IMR-90 (cell line): ENCODE measurements around the gene TCERG1L. TPM values are rescaled to one million over a fixed set of nuclear protein-coding genes. Genes with fewer than 3 reads are reported as not detected.

Source experiments
- ATAC-seq: fragments of 200-7000 bp; cut with Tn5 transposase; 2 replicates; pipeline ENCODE4 v1.9.1; 2020; ENCODE audit warnings: low read depth, mild to moderate bottlenecking, moderate library complexity
- BruUV-seq: library from RNA; stranded (reverse); fragments of 400-500 nt; replicated peaks from 2 replicates; lab custom pipeline; 2021; lab: Mats Ljungman, UMichigan
- CTCF ChIA-PET: fragments of 300-600 bp; formaldehyde crosslinking; extraction: SDS; loops from one replicate; lab custom pipeline; 2021; ENCODE audit warnings: antibody characterized with exemption; lab: Yijun Ruan, JAX
- POLR2A ChIA-PET: fragments of 300-600 bp; sonication (Branson Sonifier 250); formaldehyde crosslinking; loops from one replicate; lab custom pipeline; 2022; ENCODE audit warnings: antibody characterized with exemption; ENCODE audit not compliant: unreplicated experiment; lab: Charles Lee
- DNase-seq: peaks from one replicate; pipeline ENCODE4 v3.0.0; 2013
- H2AFZ ChIP-seq: replicated peaks from 2 replicates; pipeline ENCODE3; 2013; ENCODE audit warnings: low read length, mild to moderate bottlenecking; ENCODE audit not compliant: poor library complexity
- H2AK5ac ChIP-seq: 2 replicates; pipeline ENCODE4 v1.6.1; 2013; ENCODE audit warnings: low read depth, low read length, inconsistent platforms
- H2AK9ac ChIP-seq: replicated peaks from 2 replicates; pipeline ENCODE3; 2013; ENCODE audit warnings: mild to moderate bottlenecking, low read depth, low read length, moderate library complexity; ENCODE audit not compliant: poor library complexity
- H2BK120ac ChIP-seq: 2 replicates; pipeline ENCODE4 v1.6.1; 2013; ENCODE audit warnings: low read depth, low read length, inconsistent platforms
- H2BK15ac ChIP-seq: 3 replicates; pipeline ENCODE4 v1.6.1; 2013; ENCODE audit warnings: low read depth, low read length, inconsistent platforms
- H2BK20ac ChIP-seq: 2 replicates; pipeline ENCODE4 v1.6.1; 2013; ENCODE audit warnings: low read depth, mild to moderate bottlenecking, inconsistent platforms, low read length, moderate library complexity
- H2BK5ac ChIP-seq: 2 replicates; pipeline ENCODE4 v1.6.1; 2013; ENCODE audit warnings: mild to moderate bottlenecking, low read depth, low read length, inconsistent platforms; ENCODE audit not compliant: poor library complexity, severe bottlenecking
- H3K14ac ChIP-seq: replicated peaks from 2 replicates; pipeline ENCODE4 v1.6.1; 2013; ENCODE audit warnings: low read depth, low read length, inconsistent platforms
- H3K18ac ChIP-seq: 2 replicates; pipeline ENCODE4 v1.6.1; 2013; ENCODE audit warnings: low read depth, low read length, control low read depth
- H3K23ac ChIP-seq: 2 replicates; pipeline ENCODE4 v1.6.1; 2013; ENCODE audit warnings: low read depth, low read length, inconsistent platforms
- H3K27ac ChIP-seq: 2 replicates; pipeline ENCODE4 v1.5.1; 2013; ENCODE audit warnings: mild to moderate bottlenecking, control low read depth, low read length; ENCODE audit not compliant: insufficient read depth
- H3K27me3 ChIP-seq: 2 replicates; pipeline ENCODE4 v1.6.1; 2013; ENCODE audit warnings: low read length; ENCODE audit not compliant: control insufficient read depth, insufficient read depth
- H3K36me3 ChIP-seq: 2 replicates; pipeline ENCODE4 v1.6.1; 2013; ENCODE audit warnings: low read length, mixed read lengths; ENCODE audit not compliant: control insufficient read depth, insufficient read depth
- H3K4ac ChIP-seq: 2 replicates; pipeline ENCODE4 v1.6.1; 2013; ENCODE audit warnings: low read depth, low read length, inconsistent platforms
- H3K4me1 ChIP-seq: 2 replicates; pipeline ENCODE4 v1.6.1; 2013; ENCODE audit warnings: low read length, mixed read lengths; ENCODE audit not compliant: control insufficient read depth, insufficient read depth
- H3K4me2 ChIP-seq: 2 replicates; pipeline ENCODE4 v1.6.1; 2013; ENCODE audit warnings: low read depth, mild to moderate bottlenecking, control low read depth, low read length, moderate library complexity
- H3K4me3 ChIP-seq: 2 replicates; pipeline ENCODE4 v1.5.1; 2013; ENCODE audit warnings: low read depth, mild to moderate bottlenecking, control low read depth, low read length, moderate library complexity; ENCODE audit not compliant: insufficient read depth
- H3K56ac ChIP-seq: 2 replicates; pipeline ENCODE4 v1.6.1; 2013; ENCODE audit warnings: low read length, inconsistent platforms; ENCODE audit not compliant: insufficient read depth; ENCODE audit errors: extremely low read depth
- H3K79me1 ChIP-seq, 2 experiments: 2 replicates each; pipeline ENCODE4 v1.6.1; 2013; ENCODE audit warnings: low read length in 2 of 2, inconsistent platforms in 1 of 2, low read depth in 1 of 2
- H3K9ac ChIP-seq: 2 replicates; pipeline ENCODE4 v1.6.1; 2013; ENCODE audit warnings: low read depth, low read length, control low read depth
- H3K9me1 ChIP-seq: 2 replicates; pipeline ENCODE4 v1.6.1; 2013; ENCODE audit warnings: low read length, inconsistent platforms; ENCODE audit not compliant: insufficient read depth
- H3K9me3 ChIP-seq: 2 replicates; pipeline ENCODE4 v1.6.1; 2013; ENCODE audit warnings: low read length; ENCODE audit not compliant: control insufficient read depth, insufficient read depth
- H4K20me1 ChIP-seq: 2 replicates; pipeline ENCODE4 v1.6.1; 2013; ENCODE audit warnings: low read length, inconsistent platforms; ENCODE audit not compliant: insufficient read depth
- H4K5ac ChIP-seq: 2 replicates; pipeline ENCODE4 v1.6.1; 2013; ENCODE audit warnings: mild to moderate bottlenecking, low read depth, low read length, control low read depth
- H4K8ac ChIP-seq, 2 experiments: 2 replicates each; pipeline ENCODE4 v1.6.1; 2013; ENCODE audit warnings: low read depth in 2 of 2, low read length in 2 of 2, control low read depth in 1 of 2, inconsistent platforms in 1 of 2
- H4K91ac ChIP-seq: 2 replicates; pipeline ENCODE4 v1.6.1; 2013; ENCODE audit warnings: low read depth, low read length, inconsistent platforms; ENCODE audit not compliant: insufficient read depth
- MAFK ChIP-seq: IDR thresholded peaks from 2 replicates; pipeline ENCODE4 v1.6.1; 2012; ENCODE audit warnings: low read depth, low read length, improper control_type of control experiment
- NFE2L2 ChIP-seq: fragments of 150-350 bp; IDR thresholded peaks from 2 replicates; pipeline ENCODE4 v1.6.1; 2016; ENCODE audit warnings: low read depth, mild to moderate bottlenecking, low read length
- WGBS, 2 experiments: methylation state at CpG; one replicate each; pipeline versions ENCODE4 v1.1.5 to v1.1.7; 2013; ENCODE audit warnings: missing lambda C conversion rate in 2 of 2; ENCODE audit not compliant: insufficient read length in 1 of 2; ENCODE audit errors: extremely low coverage in 2 of 2; 5-methylcytosine and 5-hydroxymethylcytosine counted together
- dilution Hi-C: fragments of 300-500 bp; cut with HindIII; formaldehyde crosslinking; loops from one replicate; pipeline ENCODE4 v1.14.3; 2018; ENCODE audit warnings: low sequenced_read_pairs; ENCODE audit not compliant: unreplicated experiment
- in situ Hi-C: fragments of 300-500 bp; cut with MboI; formaldehyde crosslinking; loops from 3 replicates; pipeline ENCODE4 v1.14.3; 2019; ENCODE audit warnings: low sequenced_read_pairs, inconsistent platforms, mixed read lengths
- intact Hi-C: fragments of 100-400 bp; cut with micrococcal nuclease; formaldehyde crosslinking; loops from 2 replicates; pipeline ENCODE4 v1.10.0; 2022
- polyA plus RNA-seq, 3 experiments: library from polyadenylated mRNA; depleted of rRNA; stranded (reverse); fragments of >200 nt; gene quantifications; 2 replicates each; pipeline ENCODE4 v1.2.3, GENCODE V29; 2012; ENCODE audit warnings: low replicate concordance in 1 of 3
- total RNA-seq: library from RNA; depleted of rRNA; stranded (reverse); fragments of >200 nt; gene quantifications from 2 replicates; pipeline ENCODE4 v1.2.3, GENCODE V29; 2012

Gene TCERG1L
- total and polyA plus RNA-seq, 2 of the 4 experiments (the other 2 are of a cell fraction), result not detected

GRCh38 chr10:131149586-131149985 is 161.9 kb downstream of the TCERG1L start:
- Histone ChIP-seq H3K79me1 (no peaks in the 10 kb centered on the region), H2AK9ac (no peak overlapping the region)
- no TSS peak for BruUV-seq

More at GRCh38 chr10:131149586-131149985, 161.9 kb downstream of the TCERG1L start:
- no peak overlapping the region for H2BK5ac ChIP-seq
- no peak overlapping the region for H4K5ac ChIP-seq
- in situ Hi-C loops, result no loop called here
- no peak overlapping the region for H2AK5ac ChIP-seq
- no peak overlapping the region for H3K4me2 ChIP-seq
- H4K20me1 ChIP-seq, result no peaks in the 10 kb centered on the region
- H4K8ac ChIP-seq, result no peak overlapping the region
- DNase-seq (no peak), ATAC-seq (no peak)
- CTCF ChIA-PET, result no interaction called here
- no peak overlapping the region for H3K14ac ChIP-seq
- H2BK120ac ChIP-seq, result no peak overlapping the region
- H3K4me1 ChIP-seq, result no peaks in the 10 kb centered on the region
- no peaks in the 10 kb centered on the region for H3K36me3 ChIP-seq
- no peak overlapping the region for H2BK20ac ChIP-seq
- H3K18ac ChIP-seq, result no peak overlapping the region
- POLR2A ChIA-PET, result no interaction called here
- H3K9ac ChIP-seq, result no peak overlapping the region
- peaks cover 57% of the 10 kb centered on the region for H3K9me3 ChIP-seq
- H3K4ac ChIP-seq, result no peak overlapping the region
- H3K27me3 ChIP-seq, result no peaks in the 10 kb centered on the region
- H3K56ac ChIP-seq, result no peak overlapping the region
- 36% methylated on average over 7 of the region's 10 CpGs; no CpG with 5 or more reads in 1 of the 2 experiments for WGBS, 2 experiments
- dilution Hi-C loops, result no loop called here
- H3K23ac ChIP-seq, result no peak overlapping the region
- H4K91ac ChIP-seq, result no peak overlapping the region
- H3K4me3 ChIP-seq, result no peak overlapping the region
- no peaks in the 10 kb centered on the region for H3K9me1 ChIP-seq
- H2AFZ ChIP-seq, result no peak overlapping the region
- H3K27ac ChIP-seq, result no peak overlapping the region
- TF ChIP-seq MAFK (no peak), NFE2L2 (no peak)
- no peak overlapping the region for H2BK15ac ChIP-seq
- intact Hi-C loops, result no loop called here
